Measurements from ENCODE around the gene BGN. TPM values are rescaled to one million over a fixed set of nuclear protein-coding genes. Genes with fewer than 3 reads are reported as not detected.

BGN gene
- total RNA-seq, 1 donor from 2014 or later: 205 TPM

- intact Hi-C loops (cut with DNase I): no loop called here
- H3K36me3 ChIP-seq: no peaks in the 10 kb centered on the region
- no peaks in the 10 kb centered on the region for H3K9me3 ChIP-seq
- H3K27ac ChIP-seq: no peak overlapping the region
- TF ChIP-seq CTCF (IDR thresholded peaks at IDR 0.05): no peak
- DNase-seq: no peak
- H3K4me3 ChIP-seq: no peak overlapping the region
- no peak for ATAC-seq
- H3K4me1 ChIP-seq: no peaks in the 10 kb centered on the region
- no peaks in the 10 kb centered on the region for H3K27me3 ChIP-seq
Measured at GRCh38 chrX:153454901-153455550, 39.8 kb upstream of the BGN start.

- no peaks in the 10 kb centered on the region for H3K4me1 ChIP-seq
- TF ChIP-seq CTCF (IDR thresholded peaks at IDR 0.05): no peak
- H3K27me3 ChIP-seq: no peaks in the 10 kb centered on the region
- no peak overlapping the region for H3K27ac ChIP-seq
- H3K36me3 ChIP-seq: no peaks in the 10 kb centered on the region
- DNase-seq: no peak
- no peak overlapping the region for H3K4me3 ChIP-seq
- intact Hi-C loops (cut with DNase I): no loop called here
- H3K9me3 ChIP-seq: no peaks in the 10 kb centered on the region
- no peak for ATAC-seq
Measured at GRCh38 chrX:153455571-153455970, 39.2 kb upstream of the BGN start.

- no peak for TF ChIP-seq CTCF (IDR thresholded peaks at IDR 0.05)
- no peaks in the 10 kb centered on the region for H3K27me3 ChIP-seq
- no peak overlapping the region for H3K27ac ChIP-seq
- intact Hi-C loops (cut with DNase I): no loop called here
- no peaks in the 10 kb centered on the region for H3K9me3 ChIP-seq
- H3K4me3 ChIP-seq: no peak overlapping the region
- ATAC-seq (no peak), DNase-seq (no peak)
- H3K4me1 ChIP-seq: no peaks in the 10 kb centered on the region
- no peaks in the 10 kb centered on the region for H3K36me3 ChIP-seq
Measured at GRCh38 chrX:153456161-153456560, 38.6 kb upstream of the BGN start.

- no peak for TF ChIP-seq CTCF (IDR thresholded peaks at IDR 0.05)
- no peaks in the 10 kb centered on the region for H3K9me3 ChIP-seq
- H3K36me3 ChIP-seq: no peaks in the 10 kb centered on the region
- DNase-seq (no peak), ATAC-seq (no peak)
- H3K27ac ChIP-seq: no peak overlapping the region
- no peaks in the 10 kb centered on the region for H3K27me3 ChIP-seq
- intact Hi-C loops (cut with DNase I): no loop called here
- H3K4me3 ChIP-seq: no peak overlapping the region
- no peaks in the 10 kb centered on the region for H3K4me1 ChIP-seq
Measured at GRCh38 chrX:153456704-153457103, 38.1 kb upstream of the BGN start.

GRCh38 chrX:153457136-153457825 is 37.5 kb upstream of the BGN start:
- Histone ChIP-seq H3K27me3 (no peaks in the 10 kb centered on the region), H3K4me3 (no peak overlapping the region), H3K9me3 (no peaks in the 10 kb centered on the region), H3K27ac (no peak overlapping the region), H3K36me3 (no peaks in the 10 kb centered on the region), H3K4me1 (no peaks in the 10 kb centered on the region)
- TF ChIP-seq CTCF (IDR thresholded peaks at IDR 0.05): no peak
- no peak for ATAC-seq
- no peak for DNase-seq
- intact Hi-C loops (cut with DNase I): no loop called here
